Measurements from ENCODE around the gene TNFSF13B. TPM values are rescaled to one million over a fixed set of nuclear protein-coding genes. Genes with fewer than 3 reads are reported as not detected.

TNFSF13B gene
- total and polyA plus RNA-seq, 10 of the 15 experiments (the other 5 are each of a cell fraction or from before 2014, with no cell fraction given) = 11.0 to 64.2 (median 17.0) TPM

- no peak for TF ChIP-seq REST (IDR thresholded peaks at IDR 0.05; ENCODE audit: low read depth, low read length)
- peak; percentile 40; the same call in 1 of the 2 replicates for TF ChIP-seq TCF7 (IDR thresholded peaks at IDR 0.05; ENCODE audit: borderline replicate concordance)
- no peak for TF ChIP-seq ASH2L (IDR thresholded peaks at IDR 0.05; ENCODE audit: borderline replicate concordance, low read depth)
- TF ChIP-seq, protein P1, sequence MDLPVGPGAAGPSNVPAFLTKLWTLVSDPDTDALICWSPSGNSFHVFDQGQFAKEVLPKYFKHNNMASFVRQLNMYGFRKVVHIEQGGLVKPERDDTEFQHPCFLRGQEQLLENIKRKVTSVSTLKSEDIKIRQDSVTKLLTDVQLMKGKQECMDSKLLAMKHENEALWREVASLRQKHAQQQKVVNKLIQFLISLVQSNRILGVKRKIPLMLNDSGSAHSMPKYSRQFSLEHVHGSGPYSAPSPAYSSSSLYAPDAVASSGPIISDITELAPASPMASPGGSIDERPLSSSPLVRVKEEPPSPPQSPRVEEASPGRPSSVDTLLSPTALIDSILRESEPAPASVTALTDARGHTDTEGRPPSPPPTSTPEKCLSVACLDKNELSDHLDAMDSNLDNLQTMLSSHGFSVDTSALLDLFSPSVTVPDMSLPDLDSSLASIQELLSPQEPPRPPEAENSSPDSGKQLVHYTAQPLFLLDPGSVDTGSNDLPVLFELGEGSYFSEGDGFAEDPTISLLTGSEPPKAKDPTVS (IDR thresholded peaks at IDR 0.05; ENCODE audit: low read depth, low read length) = no peak
- peak; percentile 3; the same call in 1 of the 2 replicates for TF ChIP-seq SMC3 (IDR thresholded peaks at IDR 0.05; ENCODE audit: borderline replicate concordance, low read length)
- peak; percentile 90 for TF ChIP-seq TCF12 (IDR thresholded peaks at IDR 0.05; ENCODE audit: low read depth, low read length)
- no peak for TF ChIP-seq MEF2A (IDR thresholded peaks at IDR 0.05; ENCODE audit: insufficient read depth, low read depth, low read length)
- TF ChIP-seq ATF2 (IDR thresholded peaks at IDR 0.05; ENCODE audit: low read length) = peak; percentile 66
- TF ChIP-seq, protein P2, sequence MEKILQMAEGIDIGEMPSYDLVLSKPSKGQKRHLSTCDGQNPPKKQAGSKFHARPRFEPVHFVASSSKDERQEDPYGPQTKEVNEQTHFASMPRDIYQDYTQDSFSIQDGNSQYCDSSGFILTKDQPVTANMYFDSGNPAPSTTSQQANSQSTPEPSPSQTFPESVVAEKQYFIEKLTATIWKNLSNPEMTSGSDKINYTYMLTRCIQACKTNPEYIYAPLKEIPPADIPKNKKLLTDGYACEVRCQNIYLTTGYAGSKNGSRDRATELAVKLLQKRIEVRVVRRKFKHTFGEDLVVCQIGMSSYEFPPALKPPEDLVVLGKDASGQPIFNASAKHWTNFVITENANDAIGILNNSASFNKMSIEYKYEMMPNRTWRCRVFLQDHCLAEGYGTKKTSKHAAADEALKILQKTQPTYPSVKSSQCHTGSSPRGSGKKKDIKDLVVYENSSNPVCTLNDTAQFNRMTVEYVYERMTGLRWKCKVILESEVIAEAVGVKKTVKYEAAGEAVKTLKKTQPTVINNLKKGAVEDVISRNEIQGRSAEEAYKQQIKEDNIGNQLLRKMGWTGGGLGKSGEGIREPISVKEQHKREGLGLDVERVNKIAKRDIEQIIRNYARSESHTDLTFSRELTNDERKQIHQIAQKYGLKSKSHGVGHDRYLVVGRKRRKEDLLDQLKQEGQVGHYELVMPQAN (conservative IDR thresholded peaks at IDR 0.05) = 0 out of 2 replicates have a peak, but pooled peaks have one; percentile 30
- no peak for TF ChIP-seq BRCA1 (IDR thresholded peaks at IDR 0.05; ENCODE audit: low read depth, low read length)
- TF ChIP-seq SREBF1 (IDR thresholded peaks at IDR 0.05; ENCODE audit: low read length) = no peak
- no peak for TF ChIP-seq NFYB (IDR thresholded peaks at IDR 0.05; ENCODE audit: insufficient read depth, low read depth, low read length)
- TF ChIP-seq BHLHE40 (IDR thresholded peaks at IDR 0.05; ENCODE audit: borderline replicate concordance in 1 of 2, low read depth in 2 of 2, low read length in 1 of 2) = peak; percentile 50 to 52
- TF ChIP-seq, protein P3, sequence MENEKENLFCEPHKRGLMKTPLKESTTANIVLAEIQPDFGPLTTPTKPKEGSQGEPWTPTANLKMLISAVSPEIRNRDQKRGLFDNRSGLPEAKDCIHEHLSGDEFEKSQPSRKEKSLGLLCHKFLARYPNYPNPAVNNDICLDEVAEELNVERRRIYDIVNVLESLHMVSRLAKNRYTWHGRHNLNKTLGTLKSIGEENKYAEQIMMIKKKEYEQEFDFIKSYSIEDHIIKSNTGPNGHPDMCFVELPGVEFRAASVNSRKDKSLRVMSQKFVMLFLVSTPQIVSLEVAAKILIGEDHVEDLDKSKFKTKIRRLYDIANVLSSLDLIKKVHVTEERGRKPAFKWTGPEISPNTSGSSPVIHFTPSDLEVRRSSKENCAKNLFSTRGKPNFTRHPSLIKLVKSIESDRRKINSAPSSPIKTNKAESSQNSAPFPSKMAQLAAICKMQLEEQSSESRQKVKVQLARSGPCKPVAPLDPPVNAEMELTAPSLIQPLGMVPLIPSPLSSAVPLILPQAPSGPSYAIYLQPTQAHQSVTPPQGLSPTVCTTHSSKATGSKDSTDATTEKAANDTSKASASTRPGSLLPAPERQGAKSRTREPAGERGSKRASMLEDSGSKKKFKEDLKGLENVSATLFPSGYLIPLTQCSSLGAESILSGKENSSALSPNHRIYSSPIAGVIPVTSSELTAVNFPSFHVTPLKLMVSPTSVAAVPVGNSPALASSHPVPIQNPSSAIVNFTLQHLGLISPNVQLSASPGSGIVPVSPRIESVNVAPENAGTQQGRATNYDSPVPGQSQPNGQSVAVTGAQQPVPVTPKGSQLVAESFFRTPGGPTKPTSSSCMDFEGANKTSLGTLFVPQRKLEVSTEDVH (IDR thresholded peaks at IDR 0.05; ENCODE audit: low read depth, partially characterized antibody) = no peak
- TF ChIP-seq ATF7 (IDR thresholded peaks at IDR 0.05; ENCODE audit: low read depth) = no peak; the same call in 1 of the 2 replicates
- no peak for TF ChIP-seq RBBP5 (conservative IDR thresholded peaks at IDR 0.05)
- TF ChIP-seq STAT1 (conservative IDR thresholded peaks at IDR 0.05) = no peak
- TF ChIP-seq POU2F2 (IDR thresholded peaks at IDR 0.05; ENCODE audit: borderline replicate concordance, low read depth, low read length) = no peak
Observed at GRCh38 chr13:108269601-108270328, at the start of gene TNFSF13B (continued).

Measured in GM12878 (cell line).